Stomach smooth muscle (tissue), 2 donors: ENCODE data around the gene MED16.
A peak's percentile ranks its signal among the peaks of the same experiment; 100 is the strongest.
"Not testable (repeated sequence)": the region's sequence is repeated elsewhere in the genome, so short reads cannot be mapped to it uniquely, and the experiment has no call there.

Experiments used
- H3K27ac ChIP-seq: one replicate; pipeline ENCODE4 v1.7.0; 2013; ENCODE audit warnings: mild to moderate bottlenecking, low read length, inconsistent platforms
- H3K27me3 ChIP-seq, 2 donors: one replicate each; pipeline ENCODE4 v1.7.0; 2013; ENCODE audit warnings: low read length in 2 of 2; ENCODE audit not compliant: insufficient read depth in 2 of 2, control insufficient read depth in 1 of 2
- H3K36me3 ChIP-seq, 2 donors: one replicate each; pipeline ENCODE4 v1.7.0; 2013; ENCODE audit warnings: low read length in 2 of 2; ENCODE audit not compliant: control insufficient read depth in 2 of 2, insufficient read depth in 2 of 2
- H3K4me1 ChIP-seq: one replicate; pipeline ENCODE4 v1.7.0; 2013; ENCODE audit warnings: low read length; ENCODE audit not compliant: control insufficient read depth, insufficient read depth
- H3K4me3 ChIP-seq, 2 donors: one replicate each; pipeline ENCODE4 v1.7.0; 2013; ENCODE audit warnings: low read length in 2 of 2
- H3K9ac ChIP-seq, 2 donors: one replicate each; pipeline ENCODE4 v1.7.0; 2013; ENCODE audit warnings: low read length in 2 of 2, mild to moderate bottlenecking in 1 of 2
- H3K9me3 ChIP-seq, 2 donors: one replicate each; pipeline ENCODE4 v1.7.0; 2013; ENCODE audit warnings: low read length in 2 of 2; ENCODE audit not compliant: control insufficient read depth in 2 of 2
- donor health status: healthy.
- donor health status: Pancreatic carcinoma.

Gene MED16

DNA sequence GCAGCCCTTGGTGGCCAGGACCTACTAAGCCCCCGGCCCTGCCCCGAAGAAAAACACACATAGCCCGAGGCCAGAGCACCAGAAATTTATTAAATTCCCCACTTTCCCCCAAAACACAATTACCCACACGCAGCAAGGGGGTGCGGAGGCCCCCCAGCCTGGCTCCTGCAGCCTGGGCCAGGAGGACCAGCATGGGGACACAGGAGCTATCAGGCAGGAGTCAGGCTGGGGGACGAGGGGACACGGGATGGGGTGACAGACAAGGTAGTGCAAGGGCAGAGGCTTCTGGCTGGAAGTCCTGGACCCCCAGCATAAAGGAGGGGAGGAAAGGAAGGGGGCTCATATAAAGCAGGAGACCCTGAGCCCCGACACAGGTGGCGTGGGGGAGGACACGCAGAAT lies 3.4 kb upstream of the MED16 start:
- Histone ChIP-seq H3K4me3 (no peak overlapping the region), H3K27ac (no peak overlapping the region), H3K4me1 (peaks cover 8% of the 10 kb centered on the region), H3K36me3 (peaks cover 0 to 3% of the 10 kb centered on the region in 2 donors), H3K27me3 (no peaks in the 10 kb centered on the region), H3K9me3 (no peaks in the 10 kb centered on the region), H3K9ac (no peak overlapping the region)

DNA sequence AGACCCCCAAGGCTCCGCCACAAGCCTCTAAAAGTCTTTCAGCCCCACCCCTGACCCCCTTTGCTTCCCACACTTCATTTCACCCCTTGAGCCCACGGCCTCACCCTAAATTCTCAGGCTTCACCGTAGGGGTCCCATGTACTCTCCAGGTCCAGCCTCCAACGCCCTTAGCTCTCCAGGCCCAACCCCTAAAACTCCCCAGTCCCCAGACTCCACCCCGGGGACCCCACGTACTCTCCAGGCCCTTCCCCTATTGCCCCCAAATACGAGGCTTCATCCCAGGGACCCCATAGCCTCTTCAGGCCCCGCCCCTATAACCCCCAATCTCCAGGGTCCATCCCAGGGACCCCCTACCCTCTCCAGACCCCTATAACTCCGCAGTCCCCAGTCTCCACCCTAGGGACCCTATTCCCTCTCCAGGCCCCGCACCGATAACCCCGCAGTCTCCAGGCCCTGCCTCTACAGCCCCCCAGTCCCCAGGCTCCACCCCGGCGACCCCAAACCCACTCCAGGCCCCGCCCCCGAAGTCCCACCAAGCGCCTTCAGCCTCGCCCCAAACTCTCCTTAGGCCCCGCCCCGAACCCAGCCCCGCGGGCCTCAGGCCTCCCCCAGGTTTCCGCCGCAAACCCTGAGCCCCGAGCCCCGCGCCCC lies 619 bp downstream of the MED16 start:
- peak overlapping the region; percentile 62 to 78 for H3K9ac ChIP-seq
- H3K27ac ChIP-seq = peak overlapping the region; percentile 87
- no peaks in the 10 kb centered on the region for H3K9me3 ChIP-seq
- no peaks in the 10 kb centered on the region for H3K27me3 ChIP-seq
- peaks cover 14% of the 10 kb centered on the region for H3K4me1 ChIP-seq
- H3K36me3 ChIP-seq = peaks cover 6 to 13% of the 10 kb centered on the region in 2 donors
- peak overlapping the region; percentile 62 to 85 for H3K4me3 ChIP-seq

DNA sequence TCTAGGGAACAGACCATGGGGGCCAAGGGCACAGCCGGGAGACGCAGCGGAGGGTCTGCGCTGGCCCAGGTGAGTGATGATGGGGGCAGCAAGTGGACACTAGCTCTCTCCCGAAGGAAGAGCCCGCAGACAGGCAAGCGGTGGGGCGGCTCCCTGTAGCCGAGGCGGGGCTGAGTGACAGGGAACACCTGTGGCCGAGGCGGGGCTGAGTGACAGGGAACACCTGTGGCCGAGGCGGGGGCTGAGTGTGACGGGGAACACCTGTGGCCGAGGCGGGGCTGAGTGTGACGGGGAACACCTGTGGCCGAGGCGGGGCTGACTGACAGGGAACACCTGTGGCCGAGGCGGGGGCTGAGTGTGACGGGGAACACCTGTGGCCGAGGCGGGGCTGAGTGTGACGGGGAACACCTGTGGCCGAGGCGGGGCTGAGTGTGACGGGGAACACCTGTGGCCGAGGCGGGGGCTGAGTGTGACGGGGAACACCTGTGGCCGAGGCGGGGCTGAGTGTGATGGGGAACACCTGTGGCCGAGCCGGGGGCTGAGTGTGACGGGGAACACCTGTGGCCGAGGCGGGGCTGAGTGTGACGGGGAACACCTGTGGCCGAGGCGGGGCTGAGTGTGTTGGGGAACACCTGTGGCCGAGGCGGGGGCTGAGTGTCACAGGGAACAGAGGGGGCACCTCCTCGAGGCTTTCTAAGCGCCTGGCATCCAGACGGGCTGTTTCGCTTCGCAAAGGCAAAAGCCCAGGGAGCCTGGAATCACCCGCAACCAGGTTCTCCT lies 1.4 kb downstream of the MED16 start:
- H3K27ac ChIP-seq = not testable (repeated sequence)

DNA sequence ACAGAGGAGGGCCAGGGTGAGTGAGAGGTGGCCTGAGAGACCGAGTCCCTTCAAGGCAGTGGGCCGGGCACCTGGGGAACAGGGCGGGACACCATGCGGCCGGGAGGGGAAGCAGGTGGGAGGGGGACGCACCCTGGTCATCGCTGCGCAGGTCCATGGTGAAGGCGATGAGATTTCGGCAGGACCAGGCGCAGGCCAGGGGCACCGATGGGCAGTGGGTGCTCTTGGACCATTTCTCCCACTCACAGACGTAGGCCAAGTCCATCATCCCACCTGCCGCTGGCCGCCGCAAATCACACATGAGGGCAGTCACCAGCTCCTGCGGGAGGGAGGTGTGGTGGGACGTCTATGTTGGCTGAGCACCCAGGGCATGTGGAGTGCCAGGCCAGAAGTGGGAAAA lies 2.2 kb downstream of the MED16 start:
- Histone ChIP-seq H3K36me3 (peaks cover 12 to 19% of the 10 kb centered on the region in 2 donors), H3K9ac (no peak overlapping the region)

More for the DNA sequence above, 1.4 kb downstream of the MED16 start:
- H3K4me1 ChIP-seq = peaks cover 14% of the 10 kb centered on the region
- not testable (repeated sequence) for H3K27me3 ChIP-seq, H3K9me3 ChIP-seq
- H3K9ac ChIP-seq = peak overlapping the region; percentile 62 to 78
- H3K4me3 ChIP-seq = peak overlapping the region; percentile 62 to 85
- H3K36me3 ChIP-seq = peaks cover 5 to 15% of the 10 kb centered on the region in 2 donors

DNA sequence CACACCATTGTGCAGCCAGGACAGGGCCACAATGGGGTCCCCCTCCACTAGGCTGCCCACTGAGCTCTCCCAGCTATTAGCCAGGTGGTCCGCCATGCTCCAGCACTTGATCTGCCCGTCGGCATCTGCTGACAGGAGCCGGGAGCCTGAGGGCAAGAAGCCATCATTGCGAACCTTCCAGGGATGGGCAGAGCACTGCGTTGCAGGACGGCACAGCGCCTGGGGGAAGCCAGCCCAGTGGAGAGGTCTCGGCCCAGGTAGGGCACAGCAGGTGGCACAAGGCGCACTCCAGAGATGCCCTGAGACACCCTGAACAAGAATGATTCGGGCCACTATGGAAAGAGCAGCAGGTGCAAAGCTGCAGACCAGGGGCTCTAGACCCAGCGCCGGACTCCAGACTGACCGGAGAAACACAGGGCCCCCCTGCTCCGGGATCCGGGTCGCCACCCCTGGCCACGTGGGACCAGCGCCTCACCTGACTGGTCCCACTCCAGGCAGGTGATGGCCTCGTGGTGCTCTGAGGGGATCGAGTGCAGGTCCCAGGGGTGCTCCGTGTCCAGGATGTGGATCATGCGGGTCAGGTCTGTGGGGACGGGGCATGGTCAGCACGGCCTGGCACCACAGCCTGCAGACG lies 3.2 kb downstream of the MED16 start:
- H3K4me3 ChIP-seq = no peak overlapping the region
- H3K9me3 ChIP-seq = no peaks in the 10 kb centered on the region
- H3K36me3 ChIP-seq = peaks cover 12 to 22% of the 10 kb centered on the region in 2 donors
- H3K9ac ChIP-seq = no peak overlapping the region
- H3K27me3 ChIP-seq = no peaks in the 10 kb centered on the region
- H3K27ac ChIP-seq = no peak overlapping the region
- peaks cover 14% of the 10 kb centered on the region for H3K4me1 ChIP-seq

More for the DNA sequence above, 2.2 kb downstream of the MED16 start:
- Histone ChIP-seq H3K4me1 (peaks cover 14% of the 10 kb centered on the region), H3K27ac (no peak overlapping the region), H3K9me3 (no peaks in the 10 kb centered on the region), H3K4me3 (no peak overlapping the region), H3K27me3 (no peaks in the 10 kb centered on the region)

DNA sequence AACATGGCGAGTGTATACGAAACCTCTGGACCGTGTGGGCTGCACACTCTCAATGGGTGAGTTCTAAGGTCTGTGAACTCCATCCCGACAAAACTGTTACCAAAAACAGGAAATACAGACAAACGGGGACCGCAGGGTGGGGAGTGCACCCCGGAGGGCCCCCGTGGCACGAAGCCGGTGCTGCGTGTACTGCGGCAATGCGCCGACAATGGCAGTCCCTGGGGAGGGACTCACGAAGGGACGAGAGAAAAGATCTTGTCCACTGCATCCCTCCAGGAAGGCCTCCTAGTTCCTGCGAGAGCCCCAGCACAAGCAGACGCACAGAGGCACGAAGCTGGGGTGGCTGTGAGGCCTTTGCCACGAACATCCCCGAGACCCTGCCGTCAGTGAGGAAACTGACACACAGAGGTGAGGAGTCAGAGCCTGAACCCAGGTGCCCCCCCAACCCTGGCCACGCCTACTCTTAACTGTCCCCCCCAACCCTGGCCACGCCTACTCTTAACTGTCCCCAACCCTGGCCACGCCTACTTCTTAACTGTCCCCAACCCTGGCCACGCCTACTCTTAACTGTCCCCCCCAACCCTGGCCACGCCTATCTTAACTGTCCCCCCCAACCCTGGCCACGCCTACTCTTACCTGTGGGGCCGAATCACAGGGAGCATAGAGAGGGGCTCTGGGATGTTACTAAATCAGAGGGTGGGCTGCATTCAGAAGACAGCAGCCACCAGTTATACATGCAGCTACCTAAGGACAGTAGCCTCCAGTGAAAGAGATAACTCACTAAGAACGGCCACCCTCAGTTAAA lies 4.2 kb downstream of the MED16 start:
- H3K27ac ChIP-seq = no peak overlapping the region
- peaks cover 12 to 25% of the 10 kb centered on the region in 2 donors for H3K36me3 ChIP-seq
- no peaks in the 10 kb centered on the region for H3K9me3 ChIP-seq
- H3K27me3 ChIP-seq = no peaks in the 10 kb centered on the region
- H3K4me3 ChIP-seq = no peak overlapping the region
- H3K4me1 ChIP-seq = peaks cover 14% of the 10 kb centered on the region
- H3K9ac ChIP-seq = no peak overlapping the region

DNA sequence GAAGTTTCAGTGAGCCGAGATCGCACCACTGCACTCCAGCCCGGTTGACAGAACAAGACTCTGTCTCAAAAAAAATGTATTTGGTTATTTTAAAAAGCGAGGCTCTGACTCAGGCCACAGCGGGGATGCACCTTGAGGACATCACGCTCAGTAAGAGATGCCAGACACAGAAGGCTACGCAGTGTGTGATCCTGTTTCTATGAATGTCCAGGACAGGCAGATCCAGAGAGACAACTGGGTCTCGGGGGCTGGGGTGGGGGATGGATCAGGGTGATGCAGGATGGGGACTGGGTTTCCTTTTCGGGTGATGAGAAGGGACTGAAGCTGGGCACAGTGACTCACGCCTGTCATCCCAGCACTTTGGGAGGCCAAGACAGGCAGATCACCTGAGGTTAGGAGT lies 5.4 kb downstream of the MED16 start:
- H3K27me3 ChIP-seq = no peaks in the 10 kb centered on the region

DNA sequence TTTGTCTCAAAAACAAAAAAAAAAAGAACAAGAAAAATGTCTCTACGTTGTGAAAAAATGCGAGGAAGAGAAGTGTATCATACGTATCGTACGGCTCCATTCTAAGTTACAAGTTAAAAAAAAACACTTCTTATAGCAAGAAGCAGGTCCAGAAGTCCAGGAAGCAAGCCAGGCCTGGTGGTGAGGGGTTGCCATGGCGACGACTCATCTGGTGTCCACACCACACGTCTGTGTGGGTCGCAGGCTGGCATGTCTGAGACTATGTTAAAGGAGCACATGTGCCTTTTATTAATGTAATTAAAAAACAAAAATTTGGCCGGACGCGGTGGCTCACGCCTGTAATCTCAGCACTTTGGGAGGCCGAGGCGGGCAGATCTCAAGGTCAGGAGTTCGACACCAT lies 5.9 kb downstream of the MED16 start:
- peaks cover 9% of the 10 kb centered on the region for H3K4me1 ChIP-seq
- H3K27ac ChIP-seq = no peak overlapping the region
- no peaks in the 10 kb centered on the region for H3K9me3 ChIP-seq
- H3K36me3 ChIP-seq = peaks cover 21 to 37% of the 10 kb centered on the region in 2 donors
- H3K27me3 ChIP-seq = no peaks in the 10 kb centered on the region
- H3K4me3 ChIP-seq = no peak overlapping the region
- H3K9ac ChIP-seq = no peak overlapping the region

More for the DNA sequence above, 5.4 kb downstream of the MED16 start:
- no peak overlapping the region for H3K9ac ChIP-seq
- H3K4me1 ChIP-seq = peaks cover 14% of the 10 kb centered on the region
- H3K9me3 ChIP-seq = no peaks in the 10 kb centered on the region
- no peak overlapping the region for H3K27ac ChIP-seq
- H3K36me3 ChIP-seq = peaks cover 15 to 32% of the 10 kb centered on the region in 2 donors
- H3K4me3 ChIP-seq = no peak overlapping the region

DNA sequence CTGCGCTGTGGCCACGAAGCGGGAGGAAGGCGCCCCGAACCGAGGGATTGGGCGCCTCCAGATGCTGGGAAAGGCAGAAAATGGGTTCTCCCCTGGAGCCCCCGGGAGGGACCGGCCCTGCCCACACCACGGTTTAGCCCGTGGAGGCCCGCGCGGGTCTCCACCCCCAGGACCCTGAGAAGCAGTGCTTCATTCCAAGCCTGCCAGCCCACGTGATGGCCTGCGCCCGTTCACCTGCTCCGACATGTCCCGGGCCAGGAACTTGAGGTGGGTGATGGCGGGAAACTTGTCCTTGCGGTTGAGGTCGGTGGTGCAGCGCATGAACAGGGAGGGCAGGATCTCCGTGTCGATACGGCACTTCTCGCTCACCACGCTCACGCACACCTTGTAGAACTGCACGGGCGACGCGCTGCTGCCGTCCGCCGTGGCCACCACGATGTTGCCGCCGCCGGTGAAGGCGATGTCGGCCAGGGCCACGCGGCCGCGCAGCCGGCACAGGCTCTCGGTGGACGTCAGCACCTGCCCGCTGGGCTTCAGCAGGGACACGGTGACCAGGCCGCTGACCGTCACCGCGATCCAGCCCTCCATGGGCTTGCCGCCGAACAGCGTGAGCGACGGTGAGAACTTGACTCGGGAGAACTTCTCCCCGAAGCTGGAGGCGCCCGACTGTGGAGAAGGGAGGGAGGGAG lies 7.3 kb downstream of the MED16 start:
- no peak overlapping the region for H3K9ac ChIP-seq
- peaks cover 2% of the 10 kb centered on the region for H3K4me1 ChIP-seq
- no peak overlapping the region for H3K27ac ChIP-seq
- H3K36me3 ChIP-seq = peaks cover 31 to 48% of the 10 kb centered on the region in 2 donors
- H3K27me3 ChIP-seq = no peaks in the 10 kb centered on the region
- H3K9me3 ChIP-seq = no peaks in the 10 kb centered on the region
- H3K4me3 ChIP-seq = no peak overlapping the region
